Measurements from ENCODE around the gene ADAMTS18.

DNA sequence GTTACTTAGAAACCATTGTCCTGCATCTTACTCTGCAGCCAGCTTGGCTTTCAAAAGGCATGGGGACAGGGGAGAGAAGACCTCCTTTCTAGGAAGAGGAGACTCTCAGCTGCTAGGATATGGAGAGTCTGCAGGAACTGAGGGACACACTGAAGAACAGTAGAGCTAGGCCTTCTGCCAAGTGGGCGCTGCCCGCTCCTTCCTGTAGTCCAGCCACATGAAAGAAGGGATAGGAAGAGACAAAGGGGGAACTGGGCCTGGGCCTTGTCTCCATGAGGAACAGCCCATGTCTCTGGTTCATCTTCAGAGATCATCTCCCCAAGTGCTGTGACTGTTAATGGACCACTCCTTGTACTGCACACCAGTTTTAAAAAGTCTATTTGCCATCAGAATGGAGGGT, 157.3 kb downstream of the ADAMTS18 start:
- TF ChIP-seq, protein P1, sequence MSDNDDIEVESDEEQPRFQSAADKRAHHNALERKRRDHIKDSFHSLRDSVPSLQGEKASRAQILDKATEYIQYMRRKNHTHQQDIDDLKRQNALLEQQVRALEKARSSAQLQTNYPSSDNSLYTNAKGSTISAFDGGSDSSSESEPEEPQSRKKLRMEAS (IDR thresholded peaks at IDR 0.05): no peak
- TF ChIP-seq, protein P2, sequence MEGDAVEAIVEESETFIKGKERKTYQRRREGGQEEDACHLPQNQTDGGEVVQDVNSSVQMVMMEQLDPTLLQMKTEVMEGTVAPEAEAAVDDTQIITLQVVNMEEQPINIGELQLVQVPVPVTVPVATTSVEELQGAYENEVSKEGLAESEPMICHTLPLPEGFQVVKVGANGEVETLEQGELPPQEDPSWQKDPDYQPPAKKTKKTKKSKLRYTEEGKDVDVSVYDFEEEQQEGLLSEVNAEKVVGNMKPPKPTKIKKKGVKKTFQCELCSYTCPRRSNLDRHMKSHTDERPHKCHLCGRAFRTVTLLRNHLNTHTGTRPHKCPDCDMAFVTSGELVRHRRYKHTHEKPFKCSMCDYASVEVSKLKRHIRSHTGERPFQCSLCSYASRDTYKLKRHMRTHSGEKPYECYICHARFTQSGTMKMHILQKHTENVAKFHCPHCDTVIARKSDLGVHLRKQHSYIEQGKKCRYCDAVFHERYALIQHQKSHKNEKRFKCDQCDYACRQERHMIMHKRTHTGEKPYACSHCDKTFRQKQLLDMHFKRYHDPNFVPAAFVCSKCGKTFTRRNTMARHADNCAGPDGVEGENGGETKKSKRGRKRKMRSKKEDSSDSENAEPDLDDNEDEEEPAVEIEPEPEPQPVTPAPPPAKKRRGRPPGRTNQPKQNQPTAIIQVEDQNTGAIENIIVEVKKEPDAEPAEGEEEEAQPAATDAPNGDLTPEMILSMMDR (IDR thresholded peaks at IDR 0.05; ENCODE audit: low read depth, low read length, missing input control): no peak

Measured in liver (tissue), 2 donors.